MM.1S (cell line): ENCODE data around the gene SLC12A7.

ENCODE experiments used
- DNase-seq: peaks from one replicate; pipeline ENCODE4 v3.0.0-alpha.2; 2015
- H2AFZ ChIP-seq: fragments of 300-600 bp; sonication (generic); 2 replicates; pipeline ENCODE4 v1.6.0; 2016; ENCODE audit warnings: antibody characterized with exemption, low read length
- H3F3A ChIP-seq: fragments of 300-600 bp; sonication (generic); 2 replicates; pipeline ENCODE4 v1.6.1; 2016; ENCODE audit warnings: mild to moderate bottlenecking, antibody characterized with exemption, low read length, moderate library complexity, mixed read lengths; ENCODE audit not compliant: insufficient read depth
- H3K27ac ChIP-seq: fragments of 300-600 bp; sonication (generic); 2 replicates; pipeline ENCODE4 v1.5.1; 2016; ENCODE audit warnings: mild to moderate bottlenecking, low read length
- H3K27me3 ChIP-seq: fragments of 300-600 bp; sonication (generic); replicated peaks from 2 replicates; pipeline ENCODE4 v1.6.0; 2016; ENCODE audit warnings: low read length; ENCODE audit not compliant: insufficient read depth
- H3K36me3 ChIP-seq: fragments of 300-600 bp; sonication (generic); replicated peaks from 2 replicates; pipeline ENCODE4 v1.6.1; 2016; ENCODE audit warnings: mild to moderate bottlenecking, low read length, mixed read lengths; ENCODE audit not compliant: insufficient read depth
- H3K4me1 ChIP-seq: fragments of 300-600 bp; sonication (generic); 2 replicates; pipeline ENCODE4 v1.6.1; 2016; ENCODE audit warnings: low read length, mixed read lengths
- H3K4me2 ChIP-seq: fragments of 300-600 bp; sonication (generic); 2 replicates; pipeline ENCODE4 v1.6.0; 2016; ENCODE audit warnings: low read depth, low read length
- H3K4me3 ChIP-seq: fragments of 300-600 bp; sonication (generic); 2 replicates; pipeline ENCODE4 v1.5.1; 2016; ENCODE audit warnings: low read length, mixed read lengths
- H3K79me2 ChIP-seq: fragments of 300-600 bp; sonication (generic); 2 replicates; pipeline ENCODE4 v1.6.1; 2016; ENCODE audit warnings: mixed run types, low read length, mixed read lengths
- H3K9ac ChIP-seq: fragments of 300-600 bp; sonication (generic); 2 replicates; pipeline ENCODE4 v1.6.1; 2016; ENCODE audit warnings: low read length, mixed read lengths
- H3K9me2 ChIP-seq: fragments of 300-600 bp; sonication (generic); replicated peaks from 2 replicates; pipeline ENCODE4 v1.6.1; 2016; ENCODE audit warnings: mild to moderate bottlenecking, low read length, mixed read lengths; ENCODE audit not compliant: insufficient read depth
- H3K9me3 ChIP-seq: fragments of 300-600 bp; sonication (generic); replicated peaks from 2 replicates; pipeline ENCODE4 v1.6.1; 2016; ENCODE audit warnings: mild to moderate bottlenecking, low read length, mixed read lengths; ENCODE audit not compliant: insufficient read depth
- H4K20me1 ChIP-seq: fragments of 300-600 bp; sonication (generic); 2 replicates; pipeline ENCODE4 v1.6.1; 2016; ENCODE audit warnings: mild to moderate bottlenecking, low read length, moderate library complexity, mixed read lengths; ENCODE audit not compliant: insufficient read depth
- CTCF ChIP-seq: fragments of 300-600 bp; sonication (generic); IDR thresholded peaks from 2 replicates; pipeline ENCODE4 v1.5.1; 2016; ENCODE audit warnings: antibody characterized with exemption, low read length, mixed read lengths
- EZH2 ChIP-seq: fragments of 300-600 bp; sonication (generic); optimal IDR thresholded peaks from 2 replicates; pipeline ENCODE3; 2017; ENCODE audit warnings: low read depth, mild to moderate bottlenecking, antibody characterized with exemption, low read length, mixed read lengths
- EZH2phosphoT487 ChIP-seq: fragments of 300-600 bp; sonication (generic); IDR thresholded peaks from 2 replicates; pipeline ENCODE4 v1.6.1; 2018; ENCODE audit warnings: antibody characterized with exemption, low read length

Gene SLC12A7

DNA sequence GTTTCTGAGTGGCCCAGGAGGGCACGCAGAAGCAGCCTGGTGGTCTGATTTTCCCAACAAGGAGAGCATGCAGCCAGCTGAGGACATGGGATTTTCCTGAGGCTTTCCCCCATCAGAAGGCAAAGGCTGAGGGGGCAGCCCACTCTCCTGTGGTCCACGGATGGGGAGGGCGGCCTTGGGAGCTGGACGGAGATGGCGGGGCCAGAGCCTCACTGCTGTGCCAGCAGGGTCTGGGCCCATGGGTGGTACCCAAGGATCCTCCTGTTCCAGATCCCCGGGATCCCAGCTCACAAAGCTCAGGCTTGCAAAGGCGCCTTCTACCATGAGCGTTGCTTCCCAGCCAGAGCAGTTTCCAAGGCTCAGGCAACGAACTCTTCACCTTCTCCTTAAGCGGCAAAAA lies 39.0 kb upstream of the SLC12A7 start:
- no peak overlapping the region for H2AFZ ChIP-seq
- no peak for TF ChIP-seq EZH2phosphoT487
- no peak for TF ChIP-seq EZH2
- TF ChIP-seq CTCF: no peak

DNA sequence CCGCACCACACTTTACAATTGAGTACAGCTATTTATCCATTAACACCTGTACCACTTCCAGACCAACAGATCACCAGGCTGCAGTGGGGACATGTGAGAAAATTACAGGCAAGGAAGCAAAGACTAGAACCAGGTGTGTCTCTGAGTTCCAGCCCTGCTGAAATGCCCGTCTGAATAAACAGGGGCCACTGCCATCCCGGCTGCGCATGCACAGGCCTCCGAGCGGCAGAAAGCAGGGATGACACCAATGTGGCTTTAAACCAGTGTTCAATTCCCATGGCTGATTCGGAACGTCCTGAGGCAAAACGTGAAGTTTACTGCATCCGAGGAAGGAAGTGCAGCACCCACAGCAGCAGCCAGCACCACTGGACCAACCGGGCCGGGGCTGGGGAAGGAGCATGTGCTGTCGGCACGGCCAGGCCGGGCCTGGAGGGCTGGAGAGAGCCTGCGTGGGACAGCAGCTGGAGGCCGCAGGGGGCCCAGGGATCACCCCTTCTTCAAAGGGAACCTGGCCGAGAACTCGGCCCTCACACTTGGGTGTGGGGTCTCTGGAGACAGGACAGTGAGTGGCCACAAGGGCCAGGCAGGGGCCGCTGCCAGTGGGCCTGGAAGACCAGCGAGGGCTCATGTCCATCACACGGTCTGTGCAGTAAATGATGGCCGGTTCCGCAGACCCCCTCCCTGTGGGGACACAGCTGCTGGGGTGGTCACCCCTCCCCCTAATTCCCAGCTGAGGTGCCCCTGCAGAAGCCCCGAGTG lies 33.0 kb upstream of the SLC12A7 start:
- H3F3A ChIP-seq: no peaks in the 10 kb centered on the region
- no peak overlapping the region for H3K9ac ChIP-seq
- H3K4me3 ChIP-seq: no peak overlapping the region
- H3K9me3 ChIP-seq: no peaks in the 10 kb centered on the region
- H3K27ac ChIP-seq: no peak overlapping the region
- H3K27me3 ChIP-seq: no peaks in the 10 kb centered on the region
- DNase-seq: no peak
- peaks cover 13% of the 10 kb centered on the region for H3K4me1 ChIP-seq
- no peaks in the 10 kb centered on the region for H3K36me3 ChIP-seq
- H3K79me2 ChIP-seq: no peaks in the 10 kb centered on the region
- no peak overlapping the region for H3K4me2 ChIP-seq
- H3K9me2 ChIP-seq: no peaks in the 10 kb centered on the region
- TF ChIP-seq CTCF (no peak), EZH2phosphoT487 (no peak), EZH2 (no peak)
- H4K20me1 ChIP-seq: no peaks in the 10 kb centered on the region
- H2AFZ ChIP-seq: no peak overlapping the region

More for the DNA sequence above, 39.0 kb upstream of the SLC12A7 start:
- Histone ChIP-seq H3K36me3 (no peaks in the 10 kb centered on the region), H3K27ac (no peak overlapping the region), H3F3A (no peaks in the 10 kb centered on the region), H3K4me2 (no peak overlapping the region), H3K27me3 (peaks cover 10% of the 10 kb centered on the region), H3K79me2 (no peaks in the 10 kb centered on the region), H4K20me1 (no peaks in the 10 kb centered on the region), H3K9ac (no peak overlapping the region), H3K4me3 (no peak overlapping the region), H3K9me3 (no peaks in the 10 kb centered on the region), H3K4me1 (no peaks in the 10 kb centered on the region), H3K9me2 (no peaks in the 10 kb centered on the region)
- no peak for DNase-seq

DNA sequence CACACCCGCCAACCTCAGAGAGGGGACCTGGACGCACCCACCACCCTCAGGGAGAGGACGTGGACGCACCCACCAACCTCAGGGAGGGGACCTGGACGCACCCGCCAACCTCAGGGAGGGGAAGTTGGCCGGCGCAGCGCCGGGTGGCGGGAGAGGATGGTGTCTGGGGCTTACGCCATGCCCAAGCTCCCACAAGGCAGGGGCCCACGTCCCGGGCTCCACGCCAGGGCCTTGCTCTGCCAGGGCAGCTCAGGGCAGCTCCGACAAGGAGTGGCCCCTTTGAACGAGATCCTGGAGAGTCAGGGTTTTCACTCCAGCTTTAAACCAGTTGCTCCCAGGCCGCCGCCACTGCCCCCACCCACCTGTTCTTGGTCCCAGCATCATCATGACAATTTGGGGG lies 32.2 kb upstream of the SLC12A7 start:
- Histone ChIP-seq H3K4me1 (peaks cover 14% of the 10 kb centered on the region), H3F3A (no peaks in the 10 kb centered on the region), H3K9me3 (no peaks in the 10 kb centered on the region), H3K9me2 (no peaks in the 10 kb centered on the region), H3K4me3 (no peak overlapping the region), H3K79me2 (no peaks in the 10 kb centered on the region), H3K9ac (no peak overlapping the region), H3K4me2 (no peak overlapping the region), H3K36me3 (no peaks in the 10 kb centered on the region), H3K27me3 (no peaks in the 10 kb centered on the region), H3K27ac (no peak overlapping the region), H4K20me1 (no peaks in the 10 kb centered on the region), H2AFZ (no peak overlapping the region)
- no peak for DNase-seq
- no peak for TF ChIP-seq EZH2phosphoT487
- TF ChIP-seq CTCF: no peak
- no peak for TF ChIP-seq EZH2
